HG03064 (cell line): Measurements from ENCODE around the gene TEN1.
"Not testable (repeated sequence)": the region's sequence is repeated elsewhere in the genome, so short reads cannot be mapped to it uniquely, and the experiment has no call there.

Source experiments
- ATAC-seq: cut with Tn5 transposase; IDR thresholded peaks from one replicate; pipeline ENCODE4 v1.9.1; 2021; ENCODE audit warnings: low read depth; ENCODE audit not compliant: unreplicated experiment

TEN1 gene

DNA sequence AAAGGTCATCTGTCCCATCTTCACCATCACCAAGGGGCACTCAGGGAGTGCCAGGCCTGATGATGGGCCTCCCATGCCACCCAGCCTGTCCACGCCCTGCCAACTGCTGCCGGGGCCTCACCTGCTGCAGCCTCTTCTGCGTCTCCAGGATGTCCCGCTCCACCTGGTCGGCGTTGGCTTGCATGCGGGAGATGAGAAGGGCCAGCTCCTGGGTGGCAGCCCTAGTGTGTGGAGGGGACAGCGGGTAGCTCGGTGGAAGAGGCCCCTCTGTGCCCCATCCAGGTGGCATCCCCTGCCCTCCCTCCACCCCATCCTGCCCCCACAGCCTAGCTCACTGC is 44.8 kb downstream of the TEN1 start:
- no peak for ATAC-seq

DNA sequence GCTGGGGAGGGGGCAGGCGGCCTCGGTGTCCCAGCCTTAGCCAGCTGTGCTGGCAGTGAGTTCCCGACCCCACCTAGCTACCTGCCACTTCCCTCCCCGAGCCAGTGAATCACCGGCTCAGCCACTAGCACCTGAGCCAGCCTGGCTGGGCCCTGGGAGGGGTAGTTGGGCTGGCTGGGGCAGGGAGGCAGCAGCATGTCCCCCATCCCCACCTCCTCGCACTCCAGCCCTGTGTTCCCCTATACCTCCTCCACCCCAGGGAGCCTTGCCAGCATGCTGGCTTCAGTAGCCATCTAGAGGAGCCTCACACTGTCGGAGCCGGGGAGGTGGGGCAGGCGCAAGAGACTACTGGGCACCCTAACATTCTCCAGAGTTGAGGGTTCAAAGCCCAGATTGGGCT is 45.3 kb downstream of the TEN1 start:
- ATAC-seq, result no peak

DNA sequence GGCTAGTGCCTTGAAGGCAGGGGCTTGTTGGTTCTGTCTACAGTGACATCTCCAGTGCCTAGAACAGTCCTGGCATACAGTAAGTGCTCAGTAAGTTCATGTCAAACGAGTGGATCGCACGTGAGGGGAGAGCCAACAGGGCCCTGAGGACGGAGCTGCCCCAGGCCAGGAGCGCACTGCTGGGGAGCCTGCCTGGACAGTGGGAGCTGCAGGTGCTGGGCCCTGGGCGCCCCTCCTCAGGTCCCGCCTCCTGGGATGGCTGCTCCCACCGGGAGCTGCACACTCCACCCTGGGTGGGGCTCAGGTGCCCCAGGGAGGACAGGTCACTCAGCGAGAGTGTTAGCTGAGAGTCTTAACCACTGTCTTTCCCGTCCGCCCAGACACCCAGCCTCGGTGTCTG is 46.3 kb downstream of the TEN1 start:
- ATAC-seq, result no peak

DNA sequence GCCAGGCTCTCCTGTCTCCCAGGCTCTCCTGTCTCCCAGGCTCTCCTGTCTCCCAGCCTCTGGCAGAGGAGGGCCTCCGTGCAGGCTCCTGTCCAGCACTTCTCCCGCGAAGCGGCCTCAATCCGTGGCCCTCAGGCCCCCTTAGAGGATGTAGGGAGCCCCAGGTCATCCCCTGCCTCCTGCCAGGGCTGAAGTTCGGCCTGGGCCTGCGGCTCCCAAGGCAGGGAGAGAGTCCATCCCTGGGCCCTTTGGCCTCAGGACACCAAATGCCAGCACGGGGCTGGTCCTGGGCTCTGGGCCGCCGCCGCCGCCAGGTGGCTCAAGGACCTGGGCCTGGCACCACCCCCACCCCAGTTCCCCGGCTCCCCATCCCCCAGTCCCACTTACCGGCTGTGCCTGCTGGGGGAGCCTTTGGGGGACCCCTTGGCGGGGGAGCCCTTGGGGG is 47.7 kb downstream of the TEN1 start:
- ATAC-seq, result no peak

DNA sequence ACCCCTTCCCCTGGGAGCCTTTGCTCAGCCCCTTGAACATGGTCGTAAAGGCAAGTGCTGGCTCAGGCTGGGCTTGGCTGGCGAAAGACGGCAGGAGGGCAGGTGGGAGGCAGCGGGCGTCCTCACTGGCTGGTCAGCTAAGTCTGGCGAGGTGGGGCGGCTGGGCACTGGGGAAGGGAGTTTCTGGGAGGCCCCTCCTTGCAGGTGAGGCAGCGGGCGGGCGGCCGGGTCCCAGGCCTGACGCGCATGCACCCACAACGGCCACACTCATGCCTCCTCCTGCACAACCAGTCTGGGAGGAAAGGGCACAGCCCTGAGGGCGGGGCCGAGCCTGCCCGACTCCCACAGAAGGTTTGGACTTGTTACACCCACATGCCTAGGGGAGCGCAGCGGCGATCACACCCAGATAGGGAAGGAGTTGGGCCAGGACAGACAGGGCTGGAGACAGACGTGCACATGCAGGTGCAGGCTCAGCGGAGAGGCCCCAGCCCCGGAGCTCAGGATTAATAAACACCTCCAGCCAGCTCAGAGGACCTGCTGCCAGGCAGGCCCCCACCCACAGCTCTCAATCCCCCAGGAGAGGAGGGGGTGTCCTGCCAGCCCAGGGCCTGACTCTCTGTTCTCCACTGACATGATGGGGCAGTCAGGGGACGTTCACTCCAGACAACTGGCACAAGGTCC is 48.3 kb downstream of the TEN1 start, which contains the start of gene EVPL:
EVPL (minus strand) TSS at position 148 of the 681 bp plus-strand sequence; CDS start at position 40, 108 bp downstream.
- ATAC-seq, result no peak

DNA sequence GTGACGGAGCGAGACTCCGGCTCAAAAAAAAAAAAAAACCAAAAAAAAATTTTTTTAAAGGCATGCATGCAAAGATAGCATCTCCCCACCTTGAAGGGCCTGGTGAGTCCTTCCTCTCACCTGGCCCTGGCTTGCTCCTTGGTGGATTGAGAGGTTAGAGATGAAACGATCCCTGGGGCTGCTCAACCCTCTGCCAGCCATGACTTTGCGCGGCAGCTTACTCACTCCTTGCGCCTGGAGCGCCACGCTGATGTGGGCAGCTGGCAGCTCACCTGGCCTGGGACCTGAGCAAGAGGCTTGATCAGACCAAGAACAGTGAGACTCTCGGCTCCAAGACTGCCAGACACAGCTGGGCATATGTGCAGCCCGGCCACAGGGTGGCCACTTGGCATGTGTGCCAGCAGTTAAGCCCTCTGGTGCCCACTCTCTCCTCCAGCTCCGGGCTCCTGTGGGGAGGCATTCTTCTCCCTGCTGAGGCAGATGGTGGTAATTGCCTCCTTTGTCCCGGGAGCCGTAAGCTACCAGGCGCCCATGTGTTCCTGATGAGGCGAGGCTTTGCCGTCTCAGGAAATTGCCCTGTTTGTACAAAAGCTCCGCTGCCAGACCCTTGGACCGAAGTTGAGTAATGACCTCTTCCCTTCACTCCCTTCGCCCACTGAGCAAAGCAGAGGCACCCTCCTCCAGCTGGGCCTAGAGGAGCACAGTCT is 53.2 kb downstream of the TEN1 start:
- no peak for ATAC-seq

DNA sequence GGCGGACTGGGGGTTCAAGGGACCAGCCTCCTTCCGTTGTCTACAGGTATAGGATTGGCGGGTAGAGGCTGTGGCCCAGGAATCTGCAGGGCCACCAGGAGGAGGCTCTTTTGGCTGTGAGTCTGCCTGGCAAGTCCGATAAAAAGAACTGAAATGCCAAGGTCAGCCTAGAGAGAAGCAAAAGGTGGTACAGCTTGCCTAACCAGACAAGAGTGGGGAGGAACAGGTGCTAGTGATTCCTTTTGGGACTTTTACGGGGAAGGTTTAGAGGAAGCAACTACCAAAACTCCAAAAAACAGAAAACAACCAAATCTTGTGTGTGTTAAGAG is 53.7 kb downstream of the TEN1 start:
- no peak for ATAC-seq

DNA sequence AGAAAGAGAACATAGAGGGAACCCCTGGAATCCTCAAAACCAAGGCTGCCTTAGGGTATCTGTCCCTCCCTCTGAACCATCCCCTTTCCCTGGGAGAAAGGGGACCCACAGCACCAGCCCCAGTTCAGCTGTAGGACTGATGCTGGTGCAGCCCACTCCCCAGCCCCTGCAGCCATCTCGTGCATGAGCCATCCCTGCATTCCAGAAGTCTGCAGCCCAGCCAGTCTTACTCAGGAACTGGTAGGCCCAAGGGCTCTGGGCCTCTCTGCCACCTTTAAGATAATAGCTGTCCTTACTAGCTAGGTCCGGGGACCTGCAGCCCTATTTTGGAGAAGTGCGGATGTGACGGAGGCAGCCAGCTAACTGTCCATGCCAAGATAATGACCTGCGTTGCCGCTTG is 54.1 kb downstream of the TEN1 start:
- ATAC-seq, result no peak

DNA sequence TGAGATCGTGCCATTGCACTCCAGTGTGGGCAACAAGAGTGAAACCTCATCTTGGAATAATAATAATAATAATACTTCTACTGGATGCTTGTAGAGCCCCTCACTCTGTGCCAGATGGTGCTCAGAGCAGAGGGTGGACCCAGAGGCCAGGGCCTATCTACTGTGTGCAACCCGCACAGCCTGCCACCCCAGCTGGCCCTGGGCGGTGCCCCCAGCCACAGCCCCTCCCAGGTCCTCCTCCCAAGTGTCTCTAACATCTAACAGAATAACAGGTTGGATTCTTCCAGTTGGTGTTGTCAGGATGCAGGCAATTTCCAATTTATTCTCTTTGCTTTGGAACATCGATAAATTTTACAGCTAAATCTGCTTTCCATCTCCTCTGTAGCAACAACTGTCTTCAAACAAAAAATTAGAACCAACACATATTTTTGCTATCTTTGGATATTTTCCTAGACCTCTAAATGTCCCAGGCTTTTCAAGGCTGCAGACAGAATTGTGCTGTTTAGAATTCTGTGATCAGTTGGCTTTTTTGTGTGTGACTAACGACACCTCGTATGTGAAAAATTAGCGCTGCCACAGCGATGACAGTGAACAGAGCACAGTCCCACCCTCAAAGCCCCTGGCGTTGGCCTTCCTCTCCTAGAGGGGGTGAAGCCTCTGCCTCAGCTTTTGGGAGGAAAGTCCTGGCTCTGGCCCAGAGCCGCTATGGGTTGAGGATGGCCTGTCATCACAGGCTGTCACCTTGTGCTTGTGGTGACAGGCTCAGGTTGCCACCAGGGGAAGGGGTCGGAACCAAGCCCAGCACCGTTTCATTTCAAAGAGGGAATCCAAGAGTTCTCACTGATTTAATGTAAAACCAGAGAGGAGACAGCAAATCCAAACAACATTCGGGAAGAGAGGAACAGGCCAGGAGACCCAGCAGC is 55.6 kb downstream of the TEN1 start:
- no peak for ATAC-seq

DNA sequence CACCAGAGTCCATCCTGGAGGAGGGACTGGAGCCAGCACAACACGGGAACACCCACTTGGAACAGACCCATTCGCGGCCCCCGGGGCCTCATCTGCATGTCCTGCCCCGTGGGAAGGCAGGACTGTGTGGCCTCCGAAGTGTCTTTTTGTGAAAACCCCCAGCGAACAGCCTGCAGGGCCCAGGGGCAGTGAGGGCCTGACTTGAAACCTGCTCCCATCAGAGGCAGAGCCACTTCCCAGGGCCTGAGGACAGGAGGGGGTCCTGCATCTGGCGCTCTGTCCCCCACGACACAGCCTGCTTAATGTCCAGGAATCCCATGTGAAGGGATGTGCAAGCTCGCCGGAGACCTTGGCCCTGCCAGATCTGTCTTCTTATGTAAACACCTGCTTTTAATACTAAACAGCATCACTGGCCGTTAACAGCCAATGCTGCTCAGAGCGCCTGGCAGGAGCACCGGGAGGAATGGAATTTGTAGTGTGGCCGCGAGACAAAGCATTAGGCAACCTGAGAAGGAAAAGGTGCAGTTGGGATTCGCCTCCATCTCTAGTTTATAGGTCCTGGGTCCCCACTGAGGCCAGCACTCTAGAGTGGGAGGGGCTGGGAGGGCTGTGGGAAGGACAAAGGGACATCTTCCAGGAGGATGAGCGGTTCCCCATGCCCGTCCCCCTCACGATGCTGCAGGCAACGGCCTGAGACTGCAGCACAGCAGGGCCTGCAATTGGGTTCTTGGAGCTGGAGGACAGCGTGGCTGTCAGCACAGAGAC is 57.6 kb downstream of the TEN1 start:
- no peak for ATAC-seq

DNA sequence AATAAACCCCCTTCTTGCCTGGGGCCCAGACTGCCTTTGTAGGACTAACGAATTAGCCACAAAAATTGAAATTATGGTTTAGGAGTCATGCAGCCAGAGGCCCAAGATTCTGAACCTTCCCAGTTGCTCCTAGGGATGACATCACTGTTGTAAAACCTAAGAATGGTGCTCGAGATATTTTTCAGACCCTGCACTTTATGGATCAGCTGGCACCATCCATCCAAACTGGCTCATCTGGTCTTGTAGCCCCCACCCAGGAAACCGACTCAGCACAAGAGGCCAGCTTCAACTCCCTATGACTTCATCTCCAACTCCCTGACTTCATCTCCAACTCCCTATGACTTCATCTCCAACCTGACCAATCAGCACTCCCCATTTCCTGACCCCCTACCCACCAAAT is 59.0 kb downstream of the TEN1 start:
- ATAC-seq, result no peak

DNA sequence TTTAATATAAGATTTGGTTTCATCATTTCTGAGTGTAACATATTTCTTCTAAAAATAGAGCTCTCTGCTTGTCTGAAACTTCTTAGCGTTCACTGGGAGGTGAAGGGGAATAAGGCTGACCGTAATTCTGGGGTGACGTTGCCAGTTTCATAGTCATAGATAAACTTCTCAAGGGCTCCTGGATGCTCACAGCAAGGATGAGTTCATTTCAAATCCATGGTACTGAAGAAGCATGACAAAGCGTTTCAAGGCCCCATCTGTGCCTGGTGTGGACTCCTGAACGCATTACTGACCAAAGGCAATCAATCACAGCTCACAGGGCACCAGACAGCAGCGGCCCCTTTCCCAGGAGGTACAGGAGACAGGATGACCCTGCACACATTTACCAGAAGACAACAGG is 60.1 kb downstream of the TEN1 start:
- no peak for ATAC-seq

DNA sequence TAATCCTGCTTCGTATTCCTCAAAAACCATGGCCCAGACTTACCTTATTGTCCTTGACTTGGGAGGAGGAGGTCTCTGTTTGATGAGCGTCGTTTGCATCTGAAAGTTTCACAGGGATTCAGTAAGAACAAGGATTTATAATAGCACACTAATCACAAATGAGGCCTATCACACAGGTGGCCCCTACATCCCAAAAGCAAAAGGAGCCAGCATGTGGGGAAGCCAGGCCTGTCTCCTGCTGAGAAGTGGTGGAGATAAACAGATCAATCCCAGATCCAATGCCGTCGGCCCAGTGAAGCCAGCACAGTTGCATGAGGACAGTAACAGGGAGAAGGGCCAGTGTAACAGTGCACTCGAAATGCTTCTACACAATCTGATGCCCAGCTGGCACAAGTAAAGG is 61.3 kb downstream of the TEN1 start:
- ATAC-seq, result no peak

DNA sequence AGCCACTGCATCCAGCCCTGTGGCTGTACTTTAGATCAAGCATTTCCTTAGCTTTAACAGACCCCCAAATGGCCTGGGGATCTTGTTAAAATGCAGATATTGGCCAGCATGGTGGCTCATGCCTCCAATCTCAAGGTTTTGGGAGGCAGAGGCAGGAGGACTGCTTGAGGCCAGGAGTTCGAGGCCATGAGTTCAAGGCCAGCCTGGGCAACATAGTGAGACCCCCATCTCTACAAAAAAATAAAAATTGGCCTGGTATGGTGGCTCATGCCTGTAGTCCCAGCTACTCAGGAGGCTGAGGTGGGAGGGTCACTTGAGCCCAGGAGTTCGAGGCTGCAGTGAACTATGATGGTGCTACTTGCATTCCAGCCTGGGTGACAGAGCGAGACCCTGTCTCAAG is 63.8 kb downstream of the TEN1 start:
- ATAC-seq, result not testable (repeated sequence)

DNA sequence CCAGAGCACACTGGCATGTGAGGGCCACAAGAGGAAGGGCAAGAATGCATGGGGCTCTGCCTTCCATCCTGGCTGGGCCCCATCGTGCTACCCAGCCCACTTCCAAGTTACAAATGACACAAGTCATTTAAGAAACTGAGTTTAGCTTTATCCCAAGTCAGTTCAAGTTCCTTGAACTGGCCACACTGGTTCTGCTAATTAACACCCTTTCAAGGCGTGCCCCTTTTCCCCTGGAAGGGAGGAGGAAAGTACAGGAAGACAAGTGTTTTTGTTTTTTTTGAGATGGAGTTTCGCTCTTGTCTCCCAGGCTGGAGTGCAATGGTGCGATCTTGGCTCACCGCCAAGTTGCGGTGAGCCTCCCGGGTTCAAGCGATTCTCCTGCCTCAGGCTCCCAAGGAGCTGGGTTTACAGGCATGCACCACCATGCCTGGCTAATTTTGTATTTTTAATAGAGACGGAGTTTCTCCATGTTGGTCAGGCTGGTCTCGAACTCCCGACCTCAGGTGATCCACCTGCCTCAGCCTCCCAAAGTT is 65.5 kb downstream of the TEN1 start:
- not testable (repeated sequence) for ATAC-seq

DNA sequence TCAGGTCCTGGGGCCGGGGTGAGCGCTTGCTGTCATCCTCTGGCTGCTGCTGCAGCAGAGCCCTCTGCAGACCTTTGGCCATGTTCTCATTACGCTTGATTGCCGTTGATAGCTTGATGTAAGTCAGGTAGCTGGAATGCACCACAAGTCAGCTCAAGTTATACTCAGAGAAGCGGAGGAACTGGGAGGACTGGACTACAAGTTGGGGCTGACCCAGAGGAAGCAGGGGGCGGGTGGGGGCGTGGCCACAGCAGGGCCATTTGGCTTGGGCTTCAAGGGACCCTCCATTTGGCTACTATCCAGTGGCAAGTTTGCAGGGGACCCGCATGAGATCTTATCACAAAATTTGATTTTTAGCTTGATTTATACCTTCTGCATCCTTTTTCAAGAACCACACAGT is 67.0 kb downstream of the TEN1 start:
- no peak for ATAC-seq

DNA sequence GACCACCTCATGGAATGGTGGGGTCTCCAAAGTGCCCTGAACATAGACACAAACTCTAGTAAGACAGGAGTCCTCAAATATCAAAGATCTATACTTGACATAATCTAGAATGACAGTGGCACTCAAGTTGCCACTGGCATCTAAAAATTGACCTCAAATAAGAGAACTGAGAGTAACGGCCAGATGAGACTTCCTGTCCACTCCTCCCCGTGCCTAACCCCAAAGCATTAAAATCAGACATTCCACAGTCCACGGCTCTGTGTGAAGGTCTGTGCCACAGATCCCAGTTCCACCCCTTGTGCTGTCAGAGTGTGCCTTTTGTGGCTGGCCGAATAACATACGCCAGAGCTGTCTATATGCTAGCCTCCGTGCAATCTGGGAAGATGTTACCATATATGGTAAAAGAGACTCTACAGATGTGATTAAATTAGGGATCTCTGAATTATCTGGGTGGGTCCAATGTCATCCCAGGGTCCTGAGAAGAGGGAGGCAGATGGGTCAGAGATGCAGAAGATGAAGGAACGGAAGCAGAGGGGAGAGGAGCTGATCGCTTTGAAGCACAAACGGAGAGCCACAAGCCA is 69.1 kb downstream of the TEN1 start:
- ATAC-seq, result no peak

DNA sequence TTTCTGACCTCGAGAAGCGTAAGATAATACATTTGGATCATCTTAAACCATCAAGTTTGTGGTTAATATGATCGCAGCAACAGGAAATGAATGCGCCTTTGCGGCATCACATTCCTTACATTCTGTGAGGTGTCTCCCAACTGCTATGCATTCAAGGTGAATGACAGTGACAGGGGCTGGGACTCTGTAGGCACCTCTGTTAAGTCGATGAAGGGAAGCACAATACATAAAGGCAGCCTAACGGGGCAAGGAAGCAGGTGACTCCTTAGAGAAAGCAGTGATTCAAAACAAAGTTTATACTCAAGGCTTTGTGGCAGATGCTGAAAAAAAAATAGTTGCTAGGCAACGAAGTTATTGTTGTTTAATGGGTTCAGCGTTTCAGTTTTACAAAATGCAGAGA is 69.7 kb downstream of the TEN1 start:
- no peak for ATAC-seq

DNA sequence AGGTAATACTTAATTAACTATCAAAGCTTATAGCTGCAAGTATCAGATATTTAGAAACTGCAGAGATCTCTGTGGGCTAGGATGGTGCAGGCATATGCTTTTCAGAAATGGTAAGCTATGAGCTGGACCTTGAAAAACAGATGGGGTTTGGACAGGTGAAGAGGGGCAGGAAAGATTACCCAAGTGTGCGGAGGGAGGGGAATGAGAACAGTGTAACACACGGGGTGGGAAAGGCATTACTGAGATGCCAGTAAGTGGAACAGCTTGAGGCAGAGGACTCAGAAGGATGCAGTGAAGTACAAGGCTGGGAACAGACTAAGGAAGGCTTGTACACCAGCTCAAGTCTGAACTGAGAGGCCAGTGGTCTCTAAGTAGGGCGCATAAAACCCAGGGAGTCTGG is 70.2 kb downstream of the TEN1 start:
- no peak for ATAC-seq
